Measurements from ENCODE around the gene SZT2. TPM values are rescaled to one million over a fixed set of nuclear protein-coding genes. Genes with fewer than 3 reads are reported as not detected.

SZT2 gene
- total RNA-seq, 1 experiment from 2014 or later: 65.3 TPM

DNA sequence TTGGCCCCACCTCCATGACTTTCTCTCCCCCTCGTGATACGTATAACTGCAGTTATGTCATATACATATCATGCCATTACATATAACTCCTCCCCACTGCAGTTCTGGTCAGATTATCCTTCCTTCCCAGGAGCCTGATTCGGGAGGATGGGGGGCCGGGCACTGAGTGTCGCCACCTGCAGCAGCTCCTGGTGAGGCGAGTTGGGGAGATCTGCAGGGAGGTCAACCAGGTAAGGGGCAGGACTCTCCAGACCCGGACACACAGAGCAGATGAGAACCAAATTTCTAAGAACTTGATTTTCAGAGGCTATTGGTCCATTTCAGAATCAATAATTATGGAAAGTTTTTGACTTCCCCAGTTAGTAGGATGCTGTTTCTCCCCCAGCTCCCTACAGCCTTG is 44.6 kb downstream of the SZT2 start:
- DNase-seq (ENCODE audit: unreplicated experiment): no peak
- TF ChIP-seq, protein P1, sequence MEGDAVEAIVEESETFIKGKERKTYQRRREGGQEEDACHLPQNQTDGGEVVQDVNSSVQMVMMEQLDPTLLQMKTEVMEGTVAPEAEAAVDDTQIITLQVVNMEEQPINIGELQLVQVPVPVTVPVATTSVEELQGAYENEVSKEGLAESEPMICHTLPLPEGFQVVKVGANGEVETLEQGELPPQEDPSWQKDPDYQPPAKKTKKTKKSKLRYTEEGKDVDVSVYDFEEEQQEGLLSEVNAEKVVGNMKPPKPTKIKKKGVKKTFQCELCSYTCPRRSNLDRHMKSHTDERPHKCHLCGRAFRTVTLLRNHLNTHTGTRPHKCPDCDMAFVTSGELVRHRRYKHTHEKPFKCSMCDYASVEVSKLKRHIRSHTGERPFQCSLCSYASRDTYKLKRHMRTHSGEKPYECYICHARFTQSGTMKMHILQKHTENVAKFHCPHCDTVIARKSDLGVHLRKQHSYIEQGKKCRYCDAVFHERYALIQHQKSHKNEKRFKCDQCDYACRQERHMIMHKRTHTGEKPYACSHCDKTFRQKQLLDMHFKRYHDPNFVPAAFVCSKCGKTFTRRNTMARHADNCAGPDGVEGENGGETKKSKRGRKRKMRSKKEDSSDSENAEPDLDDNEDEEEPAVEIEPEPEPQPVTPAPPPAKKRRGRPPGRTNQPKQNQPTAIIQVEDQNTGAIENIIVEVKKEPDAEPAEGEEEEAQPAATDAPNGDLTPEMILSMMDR (IDR thresholded peaks at IDR 0.05; ENCODE audit: unreplicated experiment): no peak
- H3K4me1 Mint-ChIP-seq (ENCODE audit: insufficient read depth, unreplicated experiment): no peaks in the 10 kb centered on the region
- H3K27me3 Mint-ChIP-seq (ENCODE audit: insufficient read depth, unreplicated experiment): no peaks in the 10 kb centered on the region
- peaks cover 73% of the 10 kb centered on the region for H3K36me3 Mint-ChIP-seq (ENCODE audit: insufficient read depth, unreplicated experiment)
- H3K27ac Mint-ChIP-seq (ENCODE audit: low read depth, unreplicated experiment): no peak overlapping the region
- POLR2A ChIA-PET: interaction anchor here (1.7 kb wide), 1 partner anchor 20 kb away, joined by 6 read pairs; the partner anchor contains the start of gene HYI
- no peaks in the 10 kb centered on the region for H3K9me3 Mint-ChIP-seq (ENCODE audit: unreplicated experiment)
- no TSS peak for BruUV-seq (replicated peaks)
- CTCF ChIA-PET: no interaction called here
- H3K4me3 Mint-ChIP-seq (ENCODE audit: unreplicated experiment): no peak overlapping the region
- intact Hi-C loops (cut with micrococcal nuclease): no loop called here

DNA sequence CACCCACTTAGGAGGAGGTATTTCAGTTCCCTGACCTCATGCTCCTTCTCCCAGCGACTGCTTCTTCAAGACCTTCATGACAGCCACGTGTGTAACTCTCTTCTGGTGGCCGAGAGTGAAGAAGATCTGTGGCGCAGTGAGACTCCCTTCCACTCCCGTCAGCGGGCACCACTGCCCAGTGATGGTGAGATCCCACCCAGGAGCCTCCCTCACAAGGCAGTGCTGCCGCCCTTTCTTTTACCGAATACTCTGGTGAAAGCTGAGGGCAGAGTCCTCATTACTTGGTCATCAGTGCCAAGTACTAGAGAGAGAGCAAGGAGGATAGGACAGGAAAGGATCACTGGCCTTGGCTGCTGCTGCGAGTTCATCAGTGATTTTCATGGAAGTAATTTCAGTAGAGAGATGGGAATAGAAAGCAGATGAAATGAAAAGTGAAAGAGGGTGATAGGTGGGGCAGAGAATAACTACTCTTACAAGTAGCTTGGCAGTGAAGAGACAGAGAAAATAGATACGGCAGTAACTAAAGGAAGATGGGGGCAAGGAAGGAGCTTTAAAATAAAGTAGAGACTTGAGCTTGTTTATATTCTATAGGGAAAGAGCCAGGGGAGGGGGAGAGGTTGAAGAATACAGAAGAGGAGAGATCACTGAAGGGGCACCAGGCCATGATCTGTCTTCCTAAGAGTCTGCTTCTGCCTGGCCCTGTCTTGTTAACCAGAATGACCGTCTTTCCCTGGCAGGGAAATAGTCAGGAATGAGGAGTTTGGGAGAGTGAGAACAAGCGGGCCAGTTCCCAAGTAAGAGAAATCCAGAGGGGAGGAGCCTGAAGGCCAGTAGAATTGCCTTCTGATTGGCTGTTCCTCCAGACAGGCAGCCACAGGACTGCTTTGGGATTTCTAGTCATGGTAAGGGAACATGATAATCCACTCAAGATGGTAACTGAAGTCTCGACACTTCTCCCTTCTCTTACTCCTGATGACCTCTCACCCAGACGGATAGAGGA is 45.7 kb downstream of the SZT2 start:
- no peaks in the 10 kb centered on the region for H3K9me3 Mint-ChIP-seq (ENCODE audit: unreplicated experiment)
- H3K36me3 Mint-ChIP-seq (ENCODE audit: insufficient read depth, unreplicated experiment): peaks cover 61% of the 10 kb centered on the region
- H3K4me3 Mint-ChIP-seq (ENCODE audit: unreplicated experiment): no peak overlapping the region
- no peak overlapping the region for H3K27ac Mint-ChIP-seq (ENCODE audit: low read depth, unreplicated experiment)
- TF ChIP-seq, protein P1 (IDR thresholded peaks at IDR 0.05; ENCODE audit: unreplicated experiment): no peak
- ChIA-PET CTCF (interaction anchor here (0.9 kb wide), 1 partner anchor 12 kb away, joined by 3 read pairs; no protein-coding TSS in a partner anchor), POLR2A (interaction anchor here (0.6 to 1.7 kb wide), 2 partner anchors 19 to 125 kb away, joined by 3 to 6 read pairs; partner anchors contain the start of gene HYI)
- intact Hi-C loops (cut with micrococcal nuclease): no loop called here
- H3K27me3 Mint-ChIP-seq (ENCODE audit: insufficient read depth, unreplicated experiment): no peaks in the 10 kb centered on the region
- DNase-seq (ENCODE audit: unreplicated experiment): no peak
- H3K4me1 Mint-ChIP-seq (ENCODE audit: insufficient read depth, unreplicated experiment): no peaks in the 10 kb centered on the region
- BruUV-seq (replicated peaks): no TSS peak

DNA sequence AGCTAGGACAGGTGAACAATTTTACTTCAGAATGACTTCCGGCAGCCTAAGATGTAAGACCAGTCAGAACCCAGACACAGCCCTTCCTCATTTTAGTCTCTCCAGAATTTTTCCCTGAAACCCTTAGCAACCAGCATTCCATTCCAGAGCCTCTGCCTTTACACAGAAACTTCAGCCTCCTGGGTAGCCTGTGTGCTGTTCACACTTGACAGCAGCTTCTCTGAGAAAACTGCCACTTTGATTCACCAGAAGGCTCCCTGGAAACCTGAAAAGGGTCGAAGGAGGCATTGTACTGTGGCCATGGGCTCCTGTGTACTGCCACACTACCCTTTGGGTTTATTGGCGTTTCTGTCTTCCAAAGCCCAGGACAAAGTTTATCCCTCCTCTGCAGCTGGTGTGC is 46.7 kb downstream of the SZT2 start:
- no peaks in the 10 kb centered on the region for H3K9me3 Mint-ChIP-seq (ENCODE audit: unreplicated experiment)
- no peak overlapping the region for H3K27ac Mint-ChIP-seq (ENCODE audit: low read depth, unreplicated experiment)
- H3K4me1 Mint-ChIP-seq (ENCODE audit: insufficient read depth, unreplicated experiment): no peaks in the 10 kb centered on the region
- peaks cover 62% of the 10 kb centered on the region for H3K36me3 Mint-ChIP-seq (ENCODE audit: insufficient read depth, unreplicated experiment)
- ChIA-PET POLR2A (no interaction called here), CTCF (interaction anchor here (0.5 to 0.9 kb wide), 2 partner anchors 11 to 138 kb away, joined by 3 read pairs; no protein-coding TSS in a partner anchor)
- H3K4me3 Mint-ChIP-seq (ENCODE audit: unreplicated experiment): no peak overlapping the region
- TF ChIP-seq, protein P1 (IDR thresholded peaks at IDR 0.05; ENCODE audit: unreplicated experiment): no peak
- no peak for DNase-seq (ENCODE audit: unreplicated experiment)
- BruUV-seq (replicated peaks): no TSS peak
- H3K27me3 Mint-ChIP-seq (ENCODE audit: insufficient read depth, unreplicated experiment): no peaks in the 10 kb centered on the region
- intact Hi-C loops (cut with micrococcal nuclease): no loop called here

Data from MCF 10A (cell line).